Sigmoid colon (tissue), 4 donors: ENCODE measurements around the gene CAMTA1.

Source experiments
- CTCF ChIP-seq, 4 experiments: fragments of 450-650 bp in 3 of 4; fragments of 200-600 bp in 1 of 4; IDR thresholded peaks; one replicate each; pipeline ENCODE4 v1.5.1; 2016 to 2019; ENCODE audit warnings: antibody characterized with exemption in 4 of 4, mild to moderate bottlenecking in 3 of 4, moderate library complexity in 2 of 4
- EP300 ChIP-seq, 4 donors: sonication (generic); formaldehyde crosslinking; IDR thresholded peaks; one replicate each; pipeline ENCODE4 v1.6.1; 2017; ENCODE audit warnings: antibody characterized with exemption in 4 of 4
- POLR2A ChIP-seq, 2 donors: fragments of 450-650 bp; IDR thresholded peaks; one replicate each; pipeline ENCODE4 v1.6.1; 2016; ENCODE audit warnings: antibody characterized with exemption in 2 of 2, mild to moderate bottlenecking in 2 of 2, moderate library complexity in 2 of 2
- POLR2AphosphoS5 ChIP-seq, 4 donors: sonication (generic); formaldehyde crosslinking; IDR thresholded peaks; one replicate each; pipeline ENCODE4 v1.6.1; 2017; ENCODE audit warnings: antibody characterized with exemption in 4 of 4

GRCh38 chr1:7313081-7313546 is 527.9 kb downstream of the CAMTA1 start:
- TF ChIP-seq CTCF (IDR thresholded peaks at IDR 0.05) (no peak), EP300 (IDR thresholded peaks at IDR 0.05) (no peak), POLR2AphosphoS5 (IDR thresholded peaks at IDR 0.05) (no peak), POLR2A (IDR thresholded peaks at IDR 0.05) (no peak)
